T-helper 17 cell (primary cell): ENCODE results near the gene GAD1. TPM values are rescaled to one million over a fixed set of nuclear protein-coding genes. Genes with fewer than 3 reads are reported as not detected.

Experiments used
- ATAC-seq: fragments of 150-1000 bp; cut with Tn5 transposase; 2 replicates; pipeline ENCODE4 v1.10.0; 2021; ENCODE audit warnings: mild to moderate bottlenecking, moderate library complexity
- DNase-seq, 3 donors: peaks; one replicate each; pipeline versions ENCODE4 v3.0.0 to v3.0.0-alpha.2; 2020 to 2021
- H3K9me3 ChIP-seq: one replicate; pipeline ENCODE4 v1.7.0; 2013; ENCODE audit warnings: low read length, mild to moderate bottlenecking; ENCODE audit not compliant: control insufficient read depth, poor library complexity, severe bottlenecking
- H3K27ac Mint-ChIP-seq: one replicate; pipeline ENCODE4 v1.8.0; 2022; ENCODE audit warnings: mild to moderate bottlenecking, moderate library complexity, mixed read lengths
- H3K27me3 Mint-ChIP-seq: one replicate; pipeline ENCODE4 v1.8.0; 2022; ENCODE audit warnings: mixed read lengths
- H3K36me3 Mint-ChIP-seq: one replicate; pipeline ENCODE4 v1.8.0; 2022; ENCODE audit warnings: low read depth, mixed read lengths
- H3K4me1 Mint-ChIP-seq: one replicate; pipeline ENCODE4 v1.8.0; 2022; ENCODE audit warnings: mild to moderate bottlenecking, mixed read lengths
- H3K4me3 Mint-ChIP-seq: one replicate; pipeline ENCODE4 v1.8.0; 2022; ENCODE audit warnings: mild to moderate bottlenecking, moderate library complexity, mixed read lengths
- total RNA-seq, 4 donors: library from RNA in 2 of 4; stranded (reverse) in 2 of 4; gene quantifications; one replicate each; pipeline ENCODE4 v1.2.3 and lab custom pipeline; 2022 to 2026

GAD1 gene
- not detected for total RNA-seq
- 0 to 0.23 reads per million in 2 donors for total RNA-seq (lab: John Stamatoyannopoulos, UW)

DNA sequence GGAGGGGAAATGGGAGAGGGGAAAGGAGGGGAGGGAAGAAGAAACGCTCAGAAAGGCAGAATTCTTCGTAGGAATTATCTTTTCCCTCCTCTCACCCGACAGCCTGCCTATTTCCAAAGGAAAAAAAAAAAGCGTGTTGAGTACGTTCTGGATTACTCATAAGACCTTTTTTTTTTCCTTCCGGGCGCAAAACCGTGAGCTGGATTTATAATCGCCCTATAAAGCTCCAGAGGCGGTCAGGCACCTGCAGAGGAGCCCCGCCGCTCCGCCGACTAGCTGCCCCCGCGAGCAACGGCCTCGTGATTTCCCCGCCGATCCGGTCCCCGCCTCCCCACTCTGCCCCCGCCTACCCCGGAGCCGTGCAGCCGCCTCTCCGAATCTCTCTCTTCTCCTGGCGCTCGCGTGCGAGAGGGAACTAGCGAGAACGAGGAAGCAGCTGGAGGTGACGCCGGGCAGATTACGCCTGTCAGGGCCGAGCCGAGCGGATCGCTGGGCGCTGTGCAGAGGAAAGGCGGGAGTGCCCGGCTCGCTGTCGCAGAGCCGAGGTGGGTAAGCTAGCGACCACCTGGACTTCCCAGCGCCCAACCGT, at the start of gene GAD1:
TSS of gene GAD1 (plus strand) at position 384 of the 589 bp plus-strand sequence. CDS start 1,705 bp downstream, outside the sequence.
- Mint-ChIP-seq H3K36me3 (peaks cover 6% of the 10 kb centered on the region), H3K4me3 (peak within 1 kb of the TSS; percentile 88), H3K4me1 (peaks cover 37% of the 10 kb centered on the region), H3K27me3 (peaks cover 78% of the 10 kb centered on the region), H3K27ac (peak within 1 kb of the TSS; percentile 60)
- DNase-seq, result peak in 1 of 3 donors; percentile 30
- H3K9me3 ChIP-seq, result no peaks in the 10 kb centered on the region
- ATAC-seq, result peak; percentile 51

- peak within 1 kb of the TSS; percentile 62 for H3K27ac Mint-ChIP-seq
- peaks cover 17% of the 10 kb centered on the region for H3K27me3 Mint-ChIP-seq
- no peaks in the 10 kb centered on the region for H3K9me3 ChIP-seq
- H3K4me1 Mint-ChIP-seq, result peaks cover 12% of the 10 kb centered on the region
- H3K36me3 Mint-ChIP-seq, result no peaks in the 10 kb centered on the region
- ATAC-seq (peak; percentile 59), DNase-seq (peak in 2 of 3 donors; percentile 7 to 13)
- peak within 1 kb of the TSS; percentile 86 for H3K4me3 Mint-ChIP-seq
Observed at GRCh38 chr2:170770008-170770605, 46.6 kb upstream of the GAD1 start, which contains the start of gene ERICH2. TSS of gene ERICH2 (plus strand) at chr2:170770378. CDS start at chr2:170770682, 304 bp downstream.

DNA sequence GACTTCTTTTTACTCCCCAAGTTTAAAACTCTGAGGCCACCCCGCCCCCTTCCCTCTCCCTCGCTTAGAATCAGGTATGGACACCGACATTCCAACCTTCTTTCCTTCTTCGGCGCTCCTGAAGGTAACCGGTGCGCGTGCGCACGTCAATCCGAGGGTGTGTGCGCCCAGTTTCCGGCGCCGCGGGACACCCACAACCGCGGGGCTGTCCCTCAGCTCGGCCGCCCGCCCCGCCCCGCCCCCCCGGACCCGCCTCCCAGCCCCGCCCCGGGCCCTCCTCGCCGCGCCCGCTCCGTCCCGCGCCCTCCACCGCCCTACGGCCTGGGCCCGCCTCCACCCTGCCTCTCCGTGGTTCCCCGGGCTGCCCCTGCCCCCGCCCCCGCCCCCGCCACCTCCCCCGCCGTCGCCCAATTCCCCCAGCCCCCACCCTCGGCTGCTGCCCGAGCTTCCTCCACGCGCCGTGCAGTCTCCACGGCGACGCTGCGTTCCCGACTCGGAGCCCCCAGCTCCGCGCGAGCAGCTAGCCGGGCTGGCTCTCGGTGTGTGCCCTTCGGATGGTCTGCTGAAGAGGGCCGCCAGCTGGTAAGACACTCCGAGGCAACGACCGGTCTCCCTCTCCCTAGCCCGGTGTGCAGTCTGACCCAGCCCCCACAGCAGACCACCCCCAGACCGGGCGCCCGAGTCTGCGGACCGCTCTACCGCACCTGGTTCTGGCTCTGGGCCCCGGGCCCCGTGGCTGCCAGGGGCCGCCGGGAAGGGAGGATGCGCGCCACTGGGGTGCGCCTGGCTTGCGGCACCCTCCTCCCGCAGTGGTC, 45.9 kb upstream of the GAD1 start:
- Mint-ChIP-seq H3K27ac (peak overlapping the region; percentile 62), H3K27me3 (peaks cover 15% of the 10 kb centered on the region), H3K4me3 (peak overlapping the region; percentile 86), H3K4me1 (peaks cover 12% of the 10 kb centered on the region), H3K36me3 (no peaks in the 10 kb centered on the region)
- ATAC-seq, result peak; percentile 87
- peak; percentile 21 to 63 (median 56) for DNase-seq
- no peaks in the 10 kb centered on the region for H3K9me3 ChIP-seq

DNA sequence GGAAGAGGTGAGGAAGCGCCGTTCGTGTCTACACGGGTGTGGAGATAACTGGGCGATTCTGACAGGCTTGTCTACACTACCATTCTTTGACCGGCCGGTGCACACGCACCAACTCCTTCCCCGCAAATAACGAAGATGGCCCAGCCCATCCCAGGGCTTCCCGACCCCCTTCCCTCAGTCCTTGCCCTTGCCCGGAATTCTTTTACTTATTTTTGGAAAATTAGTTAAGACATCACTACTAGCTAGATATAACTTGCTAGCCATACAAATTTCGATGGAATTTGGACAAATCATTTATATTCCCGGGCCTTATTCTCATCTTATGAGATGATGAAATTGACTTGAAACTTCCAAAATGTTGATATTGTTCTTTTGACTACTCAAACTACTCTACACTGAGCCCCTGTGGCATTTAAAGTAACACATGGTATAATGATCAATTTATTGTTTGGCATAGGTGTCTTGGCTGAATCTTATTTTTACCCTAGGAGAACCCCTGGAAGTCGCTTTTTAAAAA, 45.2 kb upstream of the GAD1 start:
- DNase-seq (no peak), ATAC-seq (no peak)
- H3K36me3 Mint-ChIP-seq, result no peaks in the 10 kb centered on the region
- H3K27me3 Mint-ChIP-seq, result peaks cover 15% of the 10 kb centered on the region
- H3K4me3 Mint-ChIP-seq, result peak overlapping the region; percentile 86
- no peaks in the 10 kb centered on the region for H3K9me3 ChIP-seq
- peak overlapping the region; percentile 62 for H3K27ac Mint-ChIP-seq
- H3K4me1 Mint-ChIP-seq, result peaks cover 12% of the 10 kb centered on the region

- H3K27ac Mint-ChIP-seq, result peak overlapping the region; percentile 62
Observed at GRCh38 chr2:170772295-170772694, 44.4 kb upstream of the GAD1 start.

DNA sequence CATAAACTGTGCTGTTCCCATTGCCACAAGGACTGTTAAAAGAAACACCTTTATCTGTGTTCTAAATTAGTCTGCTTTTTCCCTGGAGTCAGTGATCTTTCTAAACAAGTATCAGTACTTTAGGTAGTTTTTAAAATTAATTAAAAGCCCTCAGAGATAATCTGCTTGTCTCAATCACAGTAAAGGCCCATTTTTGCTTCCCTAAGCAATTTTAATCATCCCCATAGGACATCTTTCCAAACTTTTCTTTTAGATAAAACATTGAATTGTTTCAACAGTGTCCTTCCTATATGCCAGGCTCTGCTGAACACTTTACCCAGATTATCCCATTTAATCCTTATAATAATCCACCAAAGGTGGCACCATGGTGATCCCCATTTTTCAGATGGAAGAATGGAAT, 42.6 kb upstream of the GAD1 start:
- Mint-ChIP-seq H3K36me3 (no peaks in the 10 kb centered on the region), H3K4me3 (no peak overlapping the region), H3K27me3 (peaks cover 15% of the 10 kb centered on the region), H3K4me1 (peaks cover 12% of the 10 kb centered on the region), H3K27ac (no peak overlapping the region)
- DNase-seq, result no peak
- no peak for ATAC-seq
- no peaks in the 10 kb centered on the region for H3K9me3 ChIP-seq

More at GRCh38 chr2:170772295-170772694, 44.4 kb upstream of the GAD1 start:
- Mint-ChIP-seq H3K4me1 (peaks cover 12% of the 10 kb centered on the region), H3K4me3 (peak overlapping the region; percentile 76), H3K36me3 (no peaks in the 10 kb centered on the region), H3K27me3 (peaks cover 15% of the 10 kb centered on the region)
- H3K9me3 ChIP-seq, result no peaks in the 10 kb centered on the region
- ATAC-seq (no peak), DNase-seq (no peak)

- H3K27me3 Mint-ChIP-seq, result peaks cover 22% of the 10 kb centered on the region
- H3K36me3 Mint-ChIP-seq, result no peaks in the 10 kb centered on the region
- H3K4me1 Mint-ChIP-seq, result no peaks in the 10 kb centered on the region
- H3K4me3 Mint-ChIP-seq, result no peak overlapping the region
- H3K9me3 ChIP-seq, result no peaks in the 10 kb centered on the region
- H3K27ac Mint-ChIP-seq, result no peak overlapping the region
- ATAC-seq, result no peak
- no peak for DNase-seq
Observed at GRCh38 chr2:170778900-170779299, 37.8 kb upstream of the GAD1 start.

DNA sequence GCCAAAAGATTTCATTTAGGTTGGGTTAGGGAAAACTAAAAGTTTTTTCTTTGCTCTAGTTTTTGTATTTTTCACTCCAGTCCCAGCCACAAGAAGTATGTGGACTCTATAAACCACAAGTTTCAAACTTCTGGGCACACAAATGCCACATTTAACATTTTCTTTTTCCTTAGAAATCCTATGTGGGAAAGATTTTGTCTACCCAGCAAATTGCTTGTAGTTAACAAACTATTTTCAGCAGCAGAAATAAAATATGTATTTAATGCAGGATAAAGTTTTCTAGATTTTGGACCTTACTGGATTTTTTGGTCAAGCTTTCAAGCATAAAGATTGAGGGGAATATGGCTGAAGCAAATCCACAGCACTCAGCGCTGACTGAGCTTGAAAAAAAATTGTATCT, 37.4 kb upstream of the GAD1 start:
- H3K27me3 Mint-ChIP-seq, result peaks cover 23% of the 10 kb centered on the region

DNA sequence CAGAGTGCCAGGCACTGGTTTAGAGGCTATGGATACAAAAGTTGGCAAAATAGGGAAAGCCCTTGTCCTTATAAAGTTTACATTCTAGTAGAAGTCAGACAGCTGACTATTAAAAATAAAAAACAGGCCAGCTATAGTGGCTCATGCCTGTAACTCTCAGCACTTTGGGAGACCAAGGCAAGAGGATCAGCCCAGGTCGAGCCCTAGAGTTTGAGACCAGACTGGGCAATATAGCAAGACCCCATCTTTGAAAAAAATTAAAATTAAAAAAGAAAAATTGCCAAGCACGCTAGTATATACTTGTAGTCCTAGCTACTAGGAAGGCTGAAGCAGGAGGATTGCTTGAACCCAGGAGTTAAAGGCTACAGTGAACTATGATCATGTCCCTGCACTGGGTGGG, 34.0 kb upstream of the GAD1 start:
- ATAC-seq (no peak), DNase-seq (no peak)
- peaks cover 2% of the 10 kb centered on the region for H3K36me3 Mint-ChIP-seq
- H3K27ac Mint-ChIP-seq, result no peak overlapping the region
- H3K9me3 ChIP-seq, result no peaks in the 10 kb centered on the region
- H3K4me3 Mint-ChIP-seq, result no peak overlapping the region
- peaks cover 2% of the 10 kb centered on the region for H3K4me1 Mint-ChIP-seq
- H3K27me3 Mint-ChIP-seq, result peaks cover 48% of the 10 kb centered on the region

More for the DNA sequence above, 37.4 kb upstream of the GAD1 start:
- no peak overlapping the region for H3K27ac Mint-ChIP-seq
- no peaks in the 10 kb centered on the region for H3K36me3 Mint-ChIP-seq
- H3K9me3 ChIP-seq, result no peaks in the 10 kb centered on the region
- H3K4me1 Mint-ChIP-seq, result no peaks in the 10 kb centered on the region
- ATAC-seq (no peak), DNase-seq (no peak)
- no peak overlapping the region for H3K4me3 Mint-ChIP-seq

DNA sequence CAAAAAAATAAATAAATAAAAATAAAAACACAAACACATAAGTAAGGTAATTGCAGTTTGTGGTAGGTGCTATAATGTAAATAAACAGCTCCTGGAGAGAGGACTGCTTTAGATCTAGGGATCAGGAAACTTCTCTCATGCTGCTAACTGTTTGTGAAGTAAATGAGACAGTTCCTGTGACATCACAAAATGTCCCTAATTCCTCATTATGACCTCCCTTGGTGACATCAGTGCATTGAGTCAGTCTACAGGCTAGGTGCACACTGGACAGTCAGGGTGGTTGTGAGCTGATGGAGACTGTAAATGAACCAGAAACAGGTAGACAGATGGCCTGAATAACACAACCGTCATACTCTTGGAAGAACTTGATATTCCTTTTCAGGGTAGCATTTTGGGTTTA, 33.1 kb upstream of the GAD1 start:
- no peak overlapping the region for H3K27ac Mint-ChIP-seq
- peaks cover 2% of the 10 kb centered on the region for H3K4me1 Mint-ChIP-seq
- H3K36me3 Mint-ChIP-seq, result peaks cover 2% of the 10 kb centered on the region
- ATAC-seq, result no peak
- H3K27me3 Mint-ChIP-seq, result peaks cover 50% of the 10 kb centered on the region
- H3K4me3 Mint-ChIP-seq, result no peak overlapping the region
- no peak for DNase-seq
- no peaks in the 10 kb centered on the region for H3K9me3 ChIP-seq

DNA sequence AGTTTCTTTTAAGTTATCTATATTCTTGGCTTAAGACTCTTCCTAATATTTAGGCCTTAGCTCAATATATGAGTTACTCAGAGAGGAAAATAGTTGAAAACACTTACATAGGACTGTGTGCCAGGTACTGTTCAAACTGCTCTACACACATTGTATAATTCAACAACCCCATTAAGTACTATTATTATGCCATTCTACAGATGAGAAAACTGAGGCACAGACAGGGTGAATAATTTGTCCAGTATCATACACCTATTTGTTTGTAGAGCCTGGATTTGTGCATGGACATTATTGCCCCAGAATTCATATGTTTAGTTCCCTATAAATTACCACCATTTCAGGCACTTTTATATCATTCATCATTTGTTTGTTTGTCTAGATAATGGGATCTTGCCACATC, 17.7 kb upstream of the GAD1 start:
- Mint-ChIP-seq H3K36me3 (peaks cover 2% of the 10 kb centered on the region), H3K4me1 (no peaks in the 10 kb centered on the region), H3K4me3 (no peak overlapping the region), H3K27me3 (peaks cover 48% of the 10 kb centered on the region), H3K27ac (no peak overlapping the region)
- H3K9me3 ChIP-seq, result no peaks in the 10 kb centered on the region
- DNase-seq, result no peak
- no peak for ATAC-seq

DNA sequence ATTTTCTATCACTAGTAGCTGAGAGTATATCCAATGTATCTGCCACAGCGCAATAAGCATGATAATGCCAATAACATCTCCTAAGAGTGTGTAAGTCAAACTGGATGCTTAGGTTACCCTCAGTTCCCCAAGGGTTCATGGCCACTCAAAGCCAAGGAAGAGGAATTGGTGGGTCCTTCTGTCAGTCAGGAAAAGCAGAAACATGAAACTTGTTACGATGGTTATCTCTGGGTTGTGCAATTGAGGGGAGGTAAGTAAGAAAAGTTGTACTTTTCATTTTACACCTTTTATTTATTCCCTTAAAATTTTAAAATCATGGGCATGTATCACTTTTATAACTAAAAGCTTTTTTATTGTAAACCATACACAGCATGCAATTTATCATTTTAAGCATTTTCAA, 10.1 kb upstream of the GAD1 start:
- Mint-ChIP-seq H3K27me3 (peaks cover 21% of the 10 kb centered on the region), H3K27ac (no peak overlapping the region), H3K4me3 (no peak overlapping the region), H3K36me3 (peaks cover 2% of the 10 kb centered on the region), H3K4me1 (no peaks in the 10 kb centered on the region)
- H3K9me3 ChIP-seq, result no peaks in the 10 kb centered on the region
- DNase-seq, result no peak
- ATAC-seq, result no peak
